Neutrophil (primary cell): ENCODE data around the gene MUC12.
"Not testable (repeated sequence)": the region's sequence is repeated elsewhere in the genome, so short reads cannot be mapped to it uniquely, and the experiment has no call there.

Experiments used
- H3K27ac ChIP-seq: fragments of 200-600 bp; sonication (generic); 2 replicates; pipeline ENCODE4 v1.5.1; 2016; ENCODE audit warnings: mild to moderate bottlenecking, moderate library complexity
- H3K27me3 ChIP-seq: fragments of 200-600 bp; sonication (generic); 2 replicates; pipeline ENCODE4 v1.6.0; 2016; ENCODE audit warnings: mild to moderate bottlenecking
- H3K36me3 ChIP-seq: fragments of 200-600 bp; sonication (generic); 2 replicates; pipeline ENCODE4 v1.5.1; 2017
- H3K4me1 ChIP-seq, 2 experiments: fragments of 200-600 bp in 1 of 2; sonication (generic) in 1 of 2; 1 replicate in 1 of 2; 2 replicates in 1 of 2; pipeline versions ENCODE4 v1.5.1 to v1.6.1; 2013 to 2016; ENCODE audit warnings: low read depth in 1 of 2, low read length in 1 of 2, mild to moderate bottlenecking in 1 of 2, moderate library complexity in 1 of 2; ENCODE audit not compliant: control insufficient read depth in 1 of 2, insufficient read depth in 1 of 2
- H3K4me3 ChIP-seq, 2 experiments: fragments of 200-600 bp in 1 of 2; sonication (generic) in 1 of 2; 1 replicate in 1 of 2; 2 replicates in 1 of 2; pipeline ENCODE4 v1.5.1; 2013 to 2016; ENCODE audit warnings: low read depth in 1 of 2, low read length in 1 of 2, mild to moderate bottlenecking in 1 of 2, moderate library complexity in 1 of 2
- H3K9me3 ChIP-seq: fragments of 200-600 bp; sonication (generic); 2 replicates; pipeline ENCODE4 v1.5.1; 2016
- TF ChIP-seq, protein P1 (sequence below): fragments of 200-600 bp; sonication (generic); IDR thresholded peaks from 2 replicates; pipeline ENCODE4 v1.5.1; 2016; ENCODE audit warnings: antibody characterized with exemption

MUC12 gene

DNA sequence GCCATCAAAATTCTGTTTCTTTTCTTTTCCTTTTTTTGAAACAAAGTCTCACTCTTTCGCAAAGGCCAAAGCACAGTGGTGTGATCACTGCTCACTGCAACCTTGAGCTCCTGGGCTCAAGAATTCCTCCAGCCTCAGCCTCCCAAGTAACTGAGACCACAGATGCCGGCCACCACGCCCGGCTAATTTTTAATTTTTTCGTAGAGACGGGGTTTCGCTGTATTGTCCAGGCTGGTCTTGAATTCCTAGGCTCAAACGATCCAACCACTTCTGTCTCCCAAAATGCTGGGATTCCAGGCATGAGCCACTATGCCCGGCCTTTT is 90.2 kb downstream of the MUC12 start:
- Histone ChIP-seq H3K4me1 (no peaks in the 10 kb centered on the region), H3K36me3 (no peaks in the 10 kb centered on the region), H3K4me3 (no peak overlapping the region), H3K27ac (no peak overlapping the region), H3K27me3 (peaks cover 94% of the 10 kb centered on the region), H3K9me3 (no peaks in the 10 kb centered on the region)
- TF ChIP-seq, protein P1, sequence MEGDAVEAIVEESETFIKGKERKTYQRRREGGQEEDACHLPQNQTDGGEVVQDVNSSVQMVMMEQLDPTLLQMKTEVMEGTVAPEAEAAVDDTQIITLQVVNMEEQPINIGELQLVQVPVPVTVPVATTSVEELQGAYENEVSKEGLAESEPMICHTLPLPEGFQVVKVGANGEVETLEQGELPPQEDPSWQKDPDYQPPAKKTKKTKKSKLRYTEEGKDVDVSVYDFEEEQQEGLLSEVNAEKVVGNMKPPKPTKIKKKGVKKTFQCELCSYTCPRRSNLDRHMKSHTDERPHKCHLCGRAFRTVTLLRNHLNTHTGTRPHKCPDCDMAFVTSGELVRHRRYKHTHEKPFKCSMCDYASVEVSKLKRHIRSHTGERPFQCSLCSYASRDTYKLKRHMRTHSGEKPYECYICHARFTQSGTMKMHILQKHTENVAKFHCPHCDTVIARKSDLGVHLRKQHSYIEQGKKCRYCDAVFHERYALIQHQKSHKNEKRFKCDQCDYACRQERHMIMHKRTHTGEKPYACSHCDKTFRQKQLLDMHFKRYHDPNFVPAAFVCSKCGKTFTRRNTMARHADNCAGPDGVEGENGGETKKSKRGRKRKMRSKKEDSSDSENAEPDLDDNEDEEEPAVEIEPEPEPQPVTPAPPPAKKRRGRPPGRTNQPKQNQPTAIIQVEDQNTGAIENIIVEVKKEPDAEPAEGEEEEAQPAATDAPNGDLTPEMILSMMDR, result no peak

DNA sequence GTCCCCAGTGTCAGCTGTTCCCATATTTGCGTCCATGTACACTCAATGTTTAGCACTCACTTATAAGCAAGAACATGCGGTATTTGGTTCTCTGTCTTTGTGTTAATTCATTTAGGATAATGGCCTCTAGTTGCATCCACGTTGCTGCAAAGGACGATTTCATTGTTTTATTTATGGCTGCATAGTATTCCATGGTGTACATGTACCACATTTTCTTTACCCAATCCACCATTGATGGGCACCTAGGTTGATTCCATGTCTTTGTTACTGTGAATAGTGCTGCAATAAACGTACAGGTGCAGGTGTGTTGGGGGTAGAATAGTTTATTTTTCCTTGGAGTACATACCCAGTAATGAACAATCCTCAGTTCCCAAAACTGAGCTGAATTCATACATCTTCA is 91.6 kb downstream of the MUC12 start:
- Histone ChIP-seq H3K27me3 (peaks cover 94% of the 10 kb centered on the region), H3K36me3 (no peaks in the 10 kb centered on the region), H3K4me1 (no peaks in the 10 kb centered on the region), H3K4me3 (no peak overlapping the region), H3K9me3 (no peaks in the 10 kb centered on the region), H3K27ac (no peak overlapping the region)
- TF ChIP-seq, protein P1, result no peak

DNA sequence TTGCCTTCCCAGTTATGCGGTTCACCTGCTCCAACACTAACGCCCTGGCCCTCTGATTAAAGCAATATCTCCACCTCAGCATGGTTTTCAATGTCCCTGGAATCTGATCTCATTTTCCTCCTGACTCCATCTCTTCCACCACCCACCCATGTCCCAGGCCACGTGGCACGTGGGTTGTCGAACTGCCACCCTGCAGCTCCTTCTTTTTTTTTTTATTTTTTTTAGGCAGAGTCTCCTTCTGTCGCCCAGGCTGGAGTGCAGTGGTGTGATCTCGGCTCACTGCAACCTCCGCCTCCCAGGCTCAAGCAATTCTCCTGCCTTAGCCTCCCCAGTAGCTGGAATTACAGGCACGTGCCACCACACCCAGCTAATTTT is 94.8 kb downstream of the MUC12 start:
- H3K36me3 ChIP-seq, H3K27ac ChIP-seq, H3K9me3 ChIP-seq, H3K4me3 ChIP-seq, H3K4me1 ChIP-seq: not testable (repeated sequence)
- peaks cover 85% of the 10 kb centered on the region for H3K27me3 ChIP-seq

DNA sequence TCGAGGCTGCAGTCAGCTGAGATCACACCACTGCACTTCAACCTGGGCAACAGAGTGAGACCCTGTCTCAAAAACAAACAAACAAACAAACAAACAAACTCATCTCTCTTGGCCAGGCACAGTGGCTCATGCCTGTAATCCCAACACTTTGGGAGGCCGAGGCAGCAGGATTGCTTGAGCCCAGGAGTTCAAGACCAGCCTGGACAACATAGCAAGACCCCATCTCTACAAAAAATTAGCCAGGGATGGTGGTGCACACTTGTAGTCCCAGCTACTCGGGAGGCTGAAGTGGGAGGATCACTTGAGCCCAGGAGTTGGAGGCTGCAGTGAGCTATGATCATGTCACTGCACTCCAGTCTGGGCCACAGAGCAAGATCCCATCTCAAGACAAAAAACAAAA is 95.8 kb downstream of the MUC12 start:
- not testable (repeated sequence) for H3K4me3 ChIP-seq, H3K9me3 ChIP-seq, H3K27ac ChIP-seq, H3K36me3 ChIP-seq, H3K4me1 ChIP-seq
- H3K27me3 ChIP-seq, result peaks cover 78% of the 10 kb centered on the region

DNA sequence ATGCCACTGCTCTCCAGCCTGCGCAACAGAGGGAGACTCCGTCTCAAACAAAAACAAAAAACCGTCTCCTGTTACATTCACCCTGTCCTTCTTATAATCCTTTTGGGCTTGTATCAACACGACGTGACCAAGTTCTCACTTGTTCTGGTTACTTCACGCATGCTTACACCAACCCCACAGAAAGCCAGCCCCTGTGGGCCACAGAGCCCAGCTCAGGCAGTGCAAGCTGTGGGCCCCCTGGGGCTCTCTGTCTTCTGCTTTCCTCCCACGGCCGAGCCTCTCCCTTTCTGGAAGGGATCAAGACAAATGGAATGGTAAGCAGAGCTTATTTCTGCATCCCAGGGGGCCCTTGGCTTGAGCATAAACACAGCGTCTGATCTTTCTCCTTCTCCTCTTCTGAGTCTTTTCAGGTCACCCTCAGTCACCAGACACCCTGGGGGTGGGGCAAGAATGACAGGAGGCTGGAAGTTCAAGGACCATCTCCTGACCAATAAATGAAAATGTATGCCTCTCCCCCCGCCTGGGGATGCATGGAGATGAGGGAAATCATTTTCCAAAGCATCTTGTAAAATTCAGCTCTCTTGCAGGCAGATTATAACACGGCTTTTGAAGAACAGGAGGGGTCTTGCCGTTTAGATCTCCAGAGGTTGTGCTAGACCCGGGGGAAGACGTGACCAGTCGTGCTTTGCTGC is 96.9 kb downstream of the MUC12 start:
- no peak overlapping the region for H3K27ac ChIP-seq
- no peaks in the 10 kb centered on the region for H3K9me3 ChIP-seq
- no peak overlapping the region for H3K4me3 ChIP-seq
- peaks cover 73% of the 10 kb centered on the region for H3K27me3 ChIP-seq
- TF ChIP-seq, protein P1, result no peak
- no peaks in the 10 kb centered on the region for H3K4me1 ChIP-seq
- no peaks in the 10 kb centered on the region for H3K36me3 ChIP-seq

DNA sequence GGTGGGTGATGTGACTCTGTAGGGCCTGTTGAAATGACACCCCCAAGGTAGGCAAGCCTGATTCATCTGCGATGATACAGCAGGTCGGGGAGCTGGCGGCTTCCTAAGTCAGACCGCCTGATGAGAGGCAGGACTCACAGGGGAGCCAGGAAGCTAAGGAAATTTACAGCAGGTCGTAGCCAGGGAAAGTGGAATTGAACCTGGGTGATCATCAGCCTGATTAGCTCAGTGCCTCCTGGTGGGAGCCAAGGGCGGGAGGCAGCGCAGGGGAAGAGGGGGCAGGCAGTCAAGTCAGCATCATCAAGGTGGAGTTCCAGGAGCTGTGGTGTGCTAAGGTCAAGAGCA is 97.4 kb downstream of the MUC12 start:
- Histone ChIP-seq H3K4me3 (no peak overlapping the region), H3K9me3 (no peaks in the 10 kb centered on the region), H3K27ac (no peak overlapping the region), H3K27me3 (peaks cover 71% of the 10 kb centered on the region), H3K4me1 (no peaks in the 10 kb centered on the region), H3K36me3 (no peaks in the 10 kb centered on the region)
- TF ChIP-seq, protein P1, result no peak

DNA sequence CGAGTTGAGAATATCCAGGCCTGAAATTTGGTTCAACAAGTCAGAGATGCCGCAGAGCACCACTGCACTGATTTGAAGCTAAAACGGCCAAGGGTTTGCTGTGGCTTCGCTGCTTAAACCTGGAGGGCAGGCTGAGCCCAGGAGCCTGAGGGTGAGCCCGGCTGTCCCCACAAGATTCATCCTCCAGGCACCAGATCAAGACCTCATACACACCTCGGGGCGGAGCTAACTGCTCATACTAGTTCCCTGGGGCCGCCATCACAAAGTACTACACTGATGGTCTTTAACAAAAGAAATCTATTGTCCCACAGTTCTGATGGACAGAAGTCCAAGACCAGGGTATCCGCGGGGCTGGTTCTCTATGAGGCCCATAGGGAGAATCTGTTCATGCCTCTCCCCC is 99.0 kb downstream of the MUC12 start:
- H3K4me3 ChIP-seq, result no peak overlapping the region
- no peaks in the 10 kb centered on the region for H3K4me1 ChIP-seq
- TF ChIP-seq, protein P1, result no peak
- H3K27me3 ChIP-seq, result peaks cover 60% of the 10 kb centered on the region
- no peak overlapping the region for H3K27ac ChIP-seq
- H3K9me3 ChIP-seq, result no peaks in the 10 kb centered on the region
- H3K36me3 ChIP-seq, result no peaks in the 10 kb centered on the region
